Measurements from ENCODE around the gene SLC25A26. TPM values are rescaled to one million over a fixed set of nuclear protein-coding genes. Genes with fewer than 3 reads are reported as not detected.

The SLC25A26 gene
- total RNA-seq, 1 donor from 2014 or later, result 17.7 TPM

- no peak overlapping the region for H3K27ac Mint-ChIP-seq (ENCODE audit: unreplicated experiment)
- H3K9me3 Mint-ChIP-seq (ENCODE audit: unreplicated experiment), result no peaks in the 10 kb centered on the region
- H3K27me3 Mint-ChIP-seq (ENCODE audit: unreplicated experiment), result no peaks in the 10 kb centered on the region
- H3K36me3 Mint-ChIP-seq (ENCODE audit: unreplicated experiment), result peaks cover 3% of the 10 kb centered on the region
- no peak for DNase-seq (ENCODE audit: extremely low spot score, unreplicated experiment)
- TF ChIP-seq CTCF (IDR thresholded peaks at IDR 0.05), result no peak
- H3K4me3 Mint-ChIP-seq (ENCODE audit: unreplicated experiment), result no peak overlapping the region
- H3K4me1 Mint-ChIP-seq (ENCODE audit: unreplicated experiment), result peaks cover 50% of the 10 kb centered on the region
Measured at GRCh38 chr3:66326340-66326739, 105.5 kb downstream of the SLC25A26 start.

DNA sequence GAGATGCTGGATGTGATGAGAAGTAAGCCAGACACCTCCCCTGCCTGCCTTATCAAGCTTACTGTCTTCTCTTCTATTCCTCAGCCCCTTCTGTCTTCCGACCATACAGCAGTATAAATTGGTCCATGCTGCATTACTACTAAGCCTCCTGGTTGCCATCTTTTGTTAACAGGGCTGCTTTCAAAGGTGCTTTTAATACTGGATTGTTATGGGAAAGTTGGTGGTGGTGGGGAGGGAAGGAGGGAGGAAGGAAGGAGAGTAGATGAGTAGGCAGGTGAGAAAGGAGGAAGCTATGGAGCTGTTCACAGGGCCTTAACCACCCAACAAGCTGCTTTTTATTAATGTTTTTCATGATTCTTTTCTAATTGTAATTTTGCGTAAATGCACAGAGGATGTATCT, 114.9 kb downstream of the SLC25A26 start:
- peaks cover 57% of the 10 kb centered on the region for H3K4me1 Mint-ChIP-seq (ENCODE audit: unreplicated experiment)
- peak overlapping the region; percentile 77 for H3K27ac Mint-ChIP-seq (ENCODE audit: unreplicated experiment)
- no peak for TF ChIP-seq CTCF (IDR thresholded peaks at IDR 0.05)
- no peaks in the 10 kb centered on the region for H3K27me3 Mint-ChIP-seq (ENCODE audit: unreplicated experiment)
- DNase-seq (ENCODE audit: extremely low spot score, unreplicated experiment), result no peak
- no peak overlapping the region for H3K4me3 Mint-ChIP-seq (ENCODE audit: unreplicated experiment)
- H3K36me3 Mint-ChIP-seq (ENCODE audit: unreplicated experiment), result no peaks in the 10 kb centered on the region
- H3K9me3 Mint-ChIP-seq (ENCODE audit: unreplicated experiment), result peaks cover 5% of the 10 kb centered on the region

- TF ChIP-seq CTCF (IDR thresholded peaks at IDR 0.05), result no peak
- Mint-ChIP-seq H3K27me3 (ENCODE audit: unreplicated experiment) (no peaks in the 10 kb centered on the region), H3K27ac (ENCODE audit: unreplicated experiment) (peak overlapping the region; percentile 77), H3K36me3 (ENCODE audit: unreplicated experiment) (no peaks in the 10 kb centered on the region), H3K4me3 (ENCODE audit: unreplicated experiment) (peak overlapping the region; percentile 2), H3K4me1 (ENCODE audit: unreplicated experiment) (peaks cover 58% of the 10 kb centered on the region), H3K9me3 (ENCODE audit: unreplicated experiment) (peaks cover 5% of the 10 kb centered on the region)
- DNase-seq (ENCODE audit: extremely low spot score, unreplicated experiment), result no peak
Measured at GRCh38 chr3:66336333-66336766, 115.5 kb downstream of the SLC25A26 start.

- Mint-ChIP-seq H3K36me3 (ENCODE audit: unreplicated experiment) (no peaks in the 10 kb centered on the region), H3K27ac (ENCODE audit: unreplicated experiment) (peak overlapping the region; percentile 62), H3K4me3 (ENCODE audit: unreplicated experiment) (no peak overlapping the region), H3K4me1 (ENCODE audit: unreplicated experiment) (peaks cover 69% of the 10 kb centered on the region), H3K9me3 (ENCODE audit: unreplicated experiment) (peaks cover 5% of the 10 kb centered on the region), H3K27me3 (ENCODE audit: unreplicated experiment) (no peaks in the 10 kb centered on the region)
- DNase-seq (ENCODE audit: extremely low spot score, unreplicated experiment), result no peak
- no peak for TF ChIP-seq CTCF (IDR thresholded peaks at IDR 0.05)
Measured at GRCh38 chr3:66338927-66339326, 118.1 kb downstream of the SLC25A26 start.

DNA sequence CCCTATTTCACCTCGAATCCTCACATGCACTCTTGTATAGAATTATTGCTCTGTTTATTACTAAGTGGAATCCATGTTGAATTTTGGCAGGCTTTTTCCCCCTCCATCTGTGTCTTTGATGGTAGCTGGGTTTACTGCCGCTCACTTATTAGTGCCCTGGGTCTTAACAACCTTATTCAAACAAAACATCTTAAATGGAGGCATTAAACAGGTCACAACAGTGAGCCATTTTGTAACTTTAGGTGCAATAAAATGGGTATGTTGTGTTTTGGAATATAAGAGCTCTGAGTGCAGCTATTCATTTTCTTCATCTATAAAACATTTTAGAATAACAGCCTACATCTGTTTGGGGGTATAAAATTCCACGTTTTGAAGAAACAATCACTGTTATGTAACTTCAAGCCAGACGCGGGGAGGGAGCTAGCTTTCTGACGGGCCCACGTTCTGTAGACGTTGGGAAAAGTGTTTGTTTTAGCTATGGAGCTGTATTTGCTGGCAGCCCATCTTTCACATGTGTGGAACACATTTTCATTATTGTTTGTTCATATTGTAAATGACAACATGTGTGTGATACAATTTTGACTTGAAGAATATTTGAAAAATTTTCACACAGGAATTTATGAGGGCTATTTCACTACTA, 122.0 kb downstream of the SLC25A26 start:
- no peak for DNase-seq (ENCODE audit: extremely low spot score, unreplicated experiment)

More for the DNA sequence above, 122.0 kb downstream of the SLC25A26 start:
- H3K36me3 Mint-ChIP-seq (ENCODE audit: unreplicated experiment), result peaks cover 5% of the 10 kb centered on the region
- peaks cover 5% of the 10 kb centered on the region for H3K9me3 Mint-ChIP-seq (ENCODE audit: unreplicated experiment)
- no peaks in the 10 kb centered on the region for H3K27me3 Mint-ChIP-seq (ENCODE audit: unreplicated experiment)
- H3K4me3 Mint-ChIP-seq (ENCODE audit: unreplicated experiment), result no peak overlapping the region
- H3K27ac Mint-ChIP-seq (ENCODE audit: unreplicated experiment), result no peak overlapping the region
- peaks cover 68% of the 10 kb centered on the region for H3K4me1 Mint-ChIP-seq (ENCODE audit: unreplicated experiment)
- no peak for TF ChIP-seq CTCF (IDR thresholded peaks at IDR 0.05)

All from osteocyte (in vitro differentiated cells).